Fibroblast of villous mesenchyme (primary cell): ENCODE measurements around the gene EPB41L4B. TPM values are rescaled to one million over a fixed set of nuclear protein-coding genes. Genes with fewer than 3 reads are reported as not detected.

ENCODE experiments used
- DNase-seq: peaks from one replicate; pipeline ENCODE4 v3.0.0-alpha.2; 2010; ENCODE audit warnings: low read depth
- H3K4me3 ChIP-seq: 2 replicates; pipeline ENCODE4 v1.5.1; 2011; ENCODE audit warnings: low read depth, mild to moderate bottlenecking, low read length
- CTCF ChIP-seq: IDR thresholded peaks from 2 replicates; pipeline ENCODE4 v1.5.1; 2012; ENCODE audit warnings: low read depth, mild to moderate bottlenecking, low read length; ENCODE audit not compliant: insufficient read depth
- total RNA-seq: library from RNA; depleted of rRNA; stranded (reverse); fragments of >200 nt; gene quantifications from 2 replicates; pipeline ENCODE4 v1.2.3, GENCODE V29; 2012

EPB41L4B gene
- total RNA-seq, 1 donor = under 0.01 TPM

GRCh38 chr9:109335929-109336328, 15.1 kb upstream of the EPB41L4B start:
- no peak overlapping the region for H3K4me3 ChIP-seq
- no peak for TF ChIP-seq CTCF
- peak; percentile 14 for DNase-seq

- DNase-seq = no peak
- no peak for TF ChIP-seq CTCF
- no peak overlapping the region for H3K4me3 ChIP-seq
These were observed 14.3 kb upstream of the EPB41L4B start for GRCh38 chr9:109335121-109335520.

GRCh38 chr9:109331353-109331752, 10.5 kb upstream of the EPB41L4B start:
- H3K4me3 ChIP-seq = no peak overlapping the region
- no peak for TF ChIP-seq CTCF
- DNase-seq = peak; percentile 11

GRCh38 chr9:109329638-109330258, 8.9 kb upstream of the EPB41L4B start:
- H3K4me3 ChIP-seq = no peak overlapping the region
- no peak for DNase-seq
- no peak for TF ChIP-seq CTCF

GRCh38 chr9:109328978-109329637, 8.2 kb upstream of the EPB41L4B start:
- TF ChIP-seq CTCF = no peak
- H3K4me3 ChIP-seq = no peak overlapping the region
- DNase-seq = peak; percentile 58

GRCh38 chr9:109325089-109325488, 4.2 kb upstream of the EPB41L4B start:
- H3K4me3 ChIP-seq = no peak overlapping the region
- no peak for DNase-seq
- TF ChIP-seq CTCF = no peak

- no peak overlapping the region for H3K4me3 ChIP-seq
- TF ChIP-seq CTCF = no peak
- DNase-seq = no peak
These were observed 2.9 kb upstream of the EPB41L4B start for GRCh38 chr9:109323771-109324170.
